ENCODE data around the gene CRACR2B.

Gene CRACR2B

DNA sequence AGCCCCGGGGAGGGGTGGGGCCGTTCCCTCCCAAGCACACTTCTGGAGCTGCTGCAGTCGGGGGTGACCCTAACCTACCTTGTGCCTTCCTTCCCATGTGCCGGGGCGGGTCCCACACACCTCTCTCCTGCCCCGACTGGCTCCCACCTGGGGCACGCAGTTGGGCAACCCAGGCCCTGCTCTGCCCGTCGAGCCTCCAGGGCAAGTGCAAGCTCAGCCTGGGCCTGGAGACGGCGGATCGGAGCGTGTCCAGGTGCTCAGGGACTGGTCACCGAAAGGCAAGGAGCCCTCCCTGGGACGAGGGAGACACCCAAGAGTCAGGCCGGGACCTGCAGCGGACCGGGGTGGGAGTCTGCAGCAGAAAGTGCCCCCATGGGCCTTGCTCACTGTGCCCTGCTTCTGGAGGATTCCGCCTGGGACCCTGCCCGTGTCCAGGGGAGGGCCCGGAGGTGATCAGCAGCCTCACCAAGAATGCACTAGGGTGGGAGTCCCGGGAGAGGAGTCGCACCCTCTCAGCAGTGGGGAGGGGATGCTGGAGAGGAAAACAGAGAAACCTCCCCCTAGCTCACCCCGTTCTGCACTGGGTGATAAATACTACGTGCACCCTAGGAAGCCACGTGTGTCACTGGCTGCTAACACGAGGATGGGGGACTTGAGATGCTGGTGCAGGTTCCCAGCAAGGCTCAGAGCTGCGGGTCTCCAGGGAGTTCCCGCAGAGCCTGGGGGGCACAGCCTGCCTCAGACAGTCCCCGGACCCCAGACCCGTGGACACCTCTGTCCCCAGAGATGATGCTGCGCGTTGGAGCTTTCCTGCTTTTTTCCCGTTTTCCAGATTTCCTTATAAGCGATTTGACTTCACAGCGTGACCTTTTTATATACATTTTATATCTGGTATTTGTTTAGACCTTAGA, 45.2 kb upstream of the CRACR2B start:
- TF ChIP-seq CTCF (conservative IDR thresholded peaks at IDR 0.05; ENCODE audit: low read length) (no peak), EZH2phosphoT487 (IDR thresholded peaks at IDR 0.05; ENCODE audit: borderline replicate concordance) (no peak)
- peaks cover 19% of the 10 kb centered on the region for H3K79me2 ChIP-seq (ENCODE audit: insufficient read depth, low read length)
- no peaks in the 10 kb centered on the region for H3F3A ChIP-seq (ENCODE audit: low read depth)
- H3K9ac ChIP-seq (ENCODE audit: low read depth, low read length, poor library complexity, severe bottlenecking): no peak overlapping the region
- peaks cover 10% of the 10 kb centered on the region for H4K20me1 ChIP-seq (ENCODE audit: insufficient read depth, low read length, poor library complexity, severe bottlenecking)
- H3K4me1 ChIP-seq (ENCODE audit: insufficient read depth, low read length, poor library complexity, severe bottlenecking): peaks cover 12% of the 10 kb centered on the region
- H3K9me2 ChIP-seq (replicated peaks; ENCODE audit: low read depth, low read length): no peaks in the 10 kb centered on the region
- H3K27me3 ChIP-seq (ENCODE audit: insufficient read depth, low read length, poor library complexity, severe bottlenecking): no peaks in the 10 kb centered on the region
- H3K36me3 ChIP-seq (ENCODE audit: insufficient read depth, low read length): no peaks in the 10 kb centered on the region
- no peak overlapping the region for H3K4me3 ChIP-seq (ENCODE audit: low read length, poor library complexity, severe bottlenecking)
- no peak overlapping the region for H2AFZ ChIP-seq (ENCODE audit: low read length)
- no peak overlapping the region for H3K4me2 ChIP-seq (ENCODE audit: low read depth, low read length, poor library complexity, severe bottlenecking)
- no peaks in the 10 kb centered on the region for H3K9me3 ChIP-seq (ENCODE audit: insufficient read depth, low read depth, low read length)

GRCh38 chr11:783581-784015, 44.1 kb upstream of the CRACR2B start:
- Histone ChIP-seq H3K4me1 (ENCODE audit: insufficient read depth, low read length, poor library complexity, severe bottlenecking) (peaks cover 6% of the 10 kb centered on the region), H3K79me2 (ENCODE audit: insufficient read depth, low read length) (peaks cover 9% of the 10 kb centered on the region; the same call in 1 of the 2 replicates), H3K9me2 (replicated peaks; ENCODE audit: low read depth, low read length) (no peaks in the 10 kb centered on the region), H3F3A (ENCODE audit: low read depth) (no peaks in the 10 kb centered on the region), H3K4me3 (ENCODE audit: low read length, poor library complexity, severe bottlenecking) (no peak overlapping the region), H3K27me3 (ENCODE audit: insufficient read depth, low read length, poor library complexity, severe bottlenecking) (no peaks in the 10 kb centered on the region), H3K36me3 (ENCODE audit: insufficient read depth, low read length) (no peaks in the 10 kb centered on the region), H3K9ac (ENCODE audit: low read depth, low read length, poor library complexity, severe bottlenecking) (no peak overlapping the region), H4K20me1 (ENCODE audit: insufficient read depth, low read length, poor library complexity, severe bottlenecking) (peaks cover 6% of the 10 kb centered on the region), H3K4me2 (ENCODE audit: low read depth, low read length, poor library complexity, severe bottlenecking) (no peak overlapping the region), H3K9me3 (ENCODE audit: insufficient read depth, low read depth, low read length) (no peaks in the 10 kb centered on the region), H2AFZ (ENCODE audit: low read length) (no peak overlapping the region)
- TF ChIP-seq EZH2phosphoT487 (IDR thresholded peaks at IDR 0.05; ENCODE audit: borderline replicate concordance) (no peak), CTCF (conservative IDR thresholded peaks at IDR 0.05; ENCODE audit: low read length) (no peak)

DNA sequence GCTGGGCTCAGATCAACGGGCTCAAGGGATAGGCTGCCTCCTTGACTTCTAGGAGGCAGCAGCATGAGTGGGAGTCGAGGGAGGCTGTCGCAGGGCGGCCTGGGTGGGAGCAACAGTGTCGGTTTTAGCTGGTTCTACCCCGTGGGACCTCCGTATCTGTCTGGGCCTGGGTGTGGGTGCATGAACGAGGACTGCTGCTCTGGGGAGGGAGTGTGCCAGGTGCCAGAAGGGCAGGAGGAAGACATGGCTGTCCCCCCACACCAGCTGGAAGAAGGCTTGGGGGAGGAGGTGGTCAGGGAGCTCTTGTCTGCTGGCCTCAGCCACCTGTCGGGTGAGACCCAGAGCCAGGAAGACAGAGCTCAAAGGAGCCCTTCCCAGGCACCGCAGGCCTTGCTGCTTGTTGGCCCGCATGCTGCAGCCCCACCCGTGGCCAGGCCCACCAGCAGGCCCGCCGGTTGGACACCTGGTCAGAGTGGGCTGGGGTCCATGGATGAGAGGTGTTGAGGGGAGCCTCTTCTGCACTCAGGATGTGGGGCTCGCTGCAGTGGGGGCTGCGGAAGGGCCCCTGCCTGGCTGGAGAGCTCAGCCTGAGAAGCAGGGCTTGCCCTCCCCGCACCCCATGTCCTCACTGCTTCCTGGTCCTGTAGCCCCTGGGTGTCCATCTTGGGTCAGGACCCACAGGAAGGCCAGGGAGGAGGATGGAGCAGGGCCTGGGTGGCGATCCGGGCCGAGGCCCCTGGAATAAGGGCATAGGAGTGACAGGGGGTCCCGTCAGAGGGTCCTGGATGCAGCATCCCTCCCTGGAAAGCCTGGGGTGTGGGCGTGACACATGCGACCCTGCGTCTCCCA, 41.3 kb upstream of the CRACR2B start:
- H3K36me3 ChIP-seq (ENCODE audit: insufficient read depth, low read length): no peaks in the 10 kb centered on the region
- H3F3A ChIP-seq (ENCODE audit: low read depth): no peaks in the 10 kb centered on the region
- H3K9ac ChIP-seq (ENCODE audit: low read depth, low read length, poor library complexity, severe bottlenecking): no peak overlapping the region
- H3K79me2 ChIP-seq (ENCODE audit: insufficient read depth, low read length): no peaks in the 10 kb centered on the region
- no peak overlapping the region for H3K4me3 ChIP-seq (ENCODE audit: low read length, poor library complexity, severe bottlenecking)
- H4K20me1 ChIP-seq (ENCODE audit: insufficient read depth, low read length, poor library complexity, severe bottlenecking): no peaks in the 10 kb centered on the region
- no peaks in the 10 kb centered on the region for H3K9me2 ChIP-seq (replicated peaks; ENCODE audit: low read depth, low read length)
- no peaks in the 10 kb centered on the region for H3K4me1 ChIP-seq (ENCODE audit: insufficient read depth, low read length, poor library complexity, severe bottlenecking)
- H3K27me3 ChIP-seq (ENCODE audit: insufficient read depth, low read length, poor library complexity, severe bottlenecking): no peaks in the 10 kb centered on the region
- H3K4me2 ChIP-seq (ENCODE audit: low read depth, low read length, poor library complexity, severe bottlenecking): no peak overlapping the region
- H3K9me3 ChIP-seq (ENCODE audit: insufficient read depth, low read depth, low read length): no peaks in the 10 kb centered on the region
- TF ChIP-seq EZH2phosphoT487 (IDR thresholded peaks at IDR 0.05; ENCODE audit: borderline replicate concordance): no peak
- no peak for TF ChIP-seq CTCF (conservative IDR thresholded peaks at IDR 0.05; ENCODE audit: low read length)
- no peak overlapping the region for H2AFZ ChIP-seq (ENCODE audit: low read length)

All from Loucy (cell line).